GM18526 (cell line): ENCODE measurements around the gene KLK11.

Source experiments
- POLR2A ChIP-seq: IDR thresholded peaks from 3 replicates; pipeline ENCODE4 v1.6.1; 2011; ENCODE audit not compliant: insufficient read length; ENCODE audit errors: extremely low read depth

KLK11 gene

DNA sequence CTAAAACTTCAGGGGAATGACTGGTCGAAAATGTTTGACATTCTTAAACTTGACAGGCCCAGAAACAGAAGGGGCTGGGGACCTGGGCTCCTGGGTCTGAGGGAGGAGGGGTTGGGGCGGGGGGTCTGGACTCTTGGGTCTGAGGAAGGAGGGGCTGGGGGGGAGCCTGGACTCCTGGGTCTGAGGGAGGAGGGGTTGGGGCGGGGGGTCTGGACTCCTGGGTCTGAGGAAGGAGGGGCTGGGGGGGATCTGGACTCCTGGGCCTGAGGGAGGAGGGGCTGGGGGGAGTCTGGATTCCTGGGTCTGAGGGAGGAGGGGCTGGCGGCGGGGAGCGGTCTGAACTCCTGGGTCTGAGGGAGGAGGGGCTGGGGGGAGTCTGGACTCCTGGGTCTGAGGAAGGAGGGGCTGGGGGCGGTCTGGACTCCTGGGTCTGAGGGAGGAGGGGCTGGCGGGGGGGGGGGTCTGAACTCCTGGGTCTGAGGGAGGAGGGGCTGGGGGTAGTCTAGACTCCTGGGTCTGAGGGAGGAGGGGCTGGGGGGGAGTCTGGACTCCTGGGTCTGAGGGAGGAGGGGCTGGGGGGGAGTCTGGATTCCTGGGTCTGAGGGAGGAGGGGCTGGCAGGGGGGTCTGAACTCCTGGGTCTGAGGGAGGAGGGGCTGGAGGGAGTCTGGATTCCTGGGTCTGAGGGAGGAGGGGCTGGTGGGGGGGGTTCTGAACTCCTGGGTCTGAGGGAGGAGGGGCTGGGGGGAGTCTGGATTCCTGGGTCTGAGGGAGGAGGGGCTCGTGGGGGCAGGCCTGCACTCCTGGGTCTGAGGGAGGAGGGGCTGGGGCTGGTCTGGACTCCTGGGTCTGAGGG, 51.5 kb downstream of the KLK11 start:
- no peak for TF ChIP-seq POLR2A

DNA sequence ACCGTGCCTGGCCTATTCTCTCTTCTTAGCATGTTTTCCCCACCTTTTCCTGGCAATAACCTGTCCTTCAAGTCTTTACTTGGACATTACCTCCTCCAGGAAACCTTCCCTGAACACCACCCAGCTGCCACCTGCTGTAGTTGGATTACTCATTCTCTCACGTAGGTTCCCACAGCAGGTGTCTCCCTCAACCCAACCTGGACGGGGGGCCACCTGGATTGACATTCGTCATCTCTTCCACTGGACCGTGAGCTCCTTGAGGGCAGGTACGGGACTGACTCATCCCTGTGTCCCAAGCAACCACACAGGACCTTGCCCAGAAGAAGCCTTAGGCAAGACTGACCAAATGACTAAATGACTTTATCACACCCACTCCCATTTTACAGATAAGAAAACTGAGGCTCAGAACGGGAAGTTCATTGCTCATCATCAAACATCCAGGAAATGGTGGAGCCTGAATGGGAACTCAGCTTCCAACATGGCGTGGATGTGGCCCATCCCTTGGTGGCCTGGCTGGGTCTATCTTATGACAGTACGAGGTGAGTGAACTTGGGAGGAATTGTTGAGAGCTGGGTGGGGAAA, 53.5 kb downstream of the KLK11 start:
- TF ChIP-seq POLR2A = no peak
